GM12878 (cell line): ENCODE results near the gene ITGA11. TPM values are rescaled to one million over a fixed set of nuclear protein-coding genes. Genes with fewer than 3 reads are reported as not detected.

Experiments
- ATAC-seq: fragments of 200-7000 bp; cut with Tn5 transposase; 3 replicates; pipeline ENCODE4 v1.9.1; 2020; ENCODE audit warnings: mild to moderate bottlenecking, moderate library complexity
- BruUV-seq: library from RNA; stranded (reverse); fragments of 400-500 nt; replicated peaks from 2 replicates; lab custom pipeline; 2021; lab: Mats Ljungman, UMichigan
- CTCF ChIA-PET: fragments of 300-600 bp; sonication (Branson Sonifier 250); formaldehyde crosslinking; extraction: SDS; loops from one replicate; lab custom pipeline; 2021; ENCODE audit warnings: inconsistent platforms; lab: Yijun Ruan, JAX
- POLR2A ChIA-PET: fragments of 350-600 bp; formaldehyde crosslinking; extraction: SDS; loops from one replicate; lab custom pipeline; 2021; ENCODE audit warnings: inconsistent platforms; lab: Charles Lee
- RAD21 ChIA-PET: fragments of 300-600 bp; sonication (Branson Sonifier 250); formaldehyde crosslinking; loops from one replicate; lab custom pipeline; 2023; ENCODE audit warnings: antibody characterized with exemption; ENCODE audit not compliant: unreplicated experiment; lab: Charles Lee
- SMC1A ChIA-PET: fragments of 300-600 bp; sonication (Branson Sonifier 250); formaldehyde crosslinking; loops from one replicate; lab custom pipeline; 2023; ENCODE audit not compliant: unreplicated experiment, uncharacterized antibody; lab: Charles Lee
- DNase-seq: peaks from one replicate; pipeline ENCODE4 v3.0.0-alpha.2; 2011; ENCODE audit warnings: low read depth, low spot score
- FAIRE-seq: peaks from 3 replicates; lab custom pipeline; 2011; peaks lifted over from hg19 to GRCh38; lab: Jason Lieb, UNC
- H2AFZ ChIP-seq: 2 replicates; pipeline ENCODE4 v1.6.0; 2011; ENCODE audit warnings: low read depth, low read length, control low read depth; ENCODE audit not compliant: control insufficient read depth
- H3K27ac ChIP-seq: 2 replicates; pipeline ENCODE4 v1.5.1; 2011; ENCODE audit warnings: control low read depth; ENCODE audit not compliant: control insufficient read depth, insufficient read depth
- H3K27me3 ChIP-seq, 2 experiments: replicated peaks in 1 of 2; 2 replicates each; pipeline versions ENCODE4 v1.6.0 to v1.6.1; 2011; ENCODE audit warnings: low read length in 1 of 2; ENCODE audit not compliant: control insufficient read depth in 2 of 2, insufficient read depth in 2 of 2
- H3K36me3 ChIP-seq, 2 experiments: 2 replicates each; pipeline ENCODE4 v1.5.1; 2011; ENCODE audit warnings: low read length in 1 of 2; ENCODE audit not compliant: control insufficient read depth in 2 of 2, insufficient read depth in 2 of 2
- H3K4me1 ChIP-seq: 2 replicates; pipeline ENCODE4 v1.6.1; 2011; ENCODE audit warnings: mild to moderate bottlenecking, low read length, moderate library complexity, mixed read lengths; ENCODE audit not compliant: control insufficient read depth, insufficient read depth
- H3K4me2 ChIP-seq: 2 replicates; pipeline ENCODE4 v1.6.0; 2011; ENCODE audit warnings: control low read depth; ENCODE audit not compliant: control insufficient read depth, insufficient read depth
- H3K4me3 ChIP-seq: fragments of 200-600 bp; sonication (generic); 2 replicates; pipeline ENCODE4 v1.5.1; 2016
- H3K79me2 ChIP-seq: 2 replicates; pipeline ENCODE4 v1.6.0; 2011; ENCODE audit warnings: low read length; ENCODE audit not compliant: control insufficient read depth, insufficient read depth
- H3K9ac ChIP-seq: 2 replicates; pipeline ENCODE4 v1.8.0; 2011; ENCODE audit warnings: low read length, control low read depth, mixed read lengths; ENCODE audit not compliant: control insufficient read depth, insufficient read depth
- H3K9me3 ChIP-seq: replicated peaks from 3 replicates; pipeline ENCODE4 v1.5.1; 2011; ENCODE audit warnings: mild to moderate bottlenecking, low read length; ENCODE audit not compliant: control insufficient read depth, insufficient read depth
- H4K20me1 ChIP-seq: 2 replicates; pipeline ENCODE4 v1.6.0; 2011; ENCODE audit not compliant: control insufficient read depth, insufficient read depth
- BCL11A ChIP-seq: IDR thresholded peaks from 2 replicates; pipeline ENCODE4 v1.6.1; 2011; ENCODE audit warnings: low read depth, low read length
- CEBPZ ChIP-seq: fragments of 150-350 bp; IDR thresholded peaks from 2 replicates; pipeline ENCODE4 v1.6.1; 2016; ENCODE audit warnings: low read depth, low read length
- E2F8 ChIP-seq: fragments of 450-650 bp; IDR thresholded peaks from 2 replicates; pipeline ENCODE4 v1.6.1; 2018; ENCODE audit warnings: mild to moderate bottlenecking, low read depth, moderate library complexity; ENCODE audit not compliant: partially characterized antibody
- EED ChIP-seq: sonication (generic); IDR thresholded peaks from 2 replicates; pipeline ENCODE4 v1.6.1; 2016; ENCODE audit warnings: antibody characterized with exemption, low read depth
- HDGF ChIP-seq: fragments of 450-650 bp; IDR thresholded peaks from 2 replicates; pipeline ENCODE4 v1.6.1; 2016; ENCODE audit warnings: antibody characterized with exemption
- IKZF1 ChIP-seq: fragments of 450-650 bp; conservative IDR thresholded peaks from 2 replicates; pipeline ENCODE4 v1.6.1; 2017; ENCODE audit warnings: antibody characterized with exemption, mild to moderate bottlenecking
- MYB ChIP-seq: fragments of 150-350 bp; IDR thresholded peaks from 2 replicates; pipeline ENCODE4 v1.6.1; 2014; ENCODE audit warnings: mild to moderate bottlenecking, low read depth, low read length, borderline replicate concordance
- NFXL1 ChIP-seq: fragments of 450-650 bp; IDR thresholded peaks from 2 replicates; pipeline ENCODE4 v1.6.1; 2017; ENCODE audit warnings: antibody characterized with exemption, mild to moderate bottlenecking, borderline replicate concordance
- PAX5 ChIP-seq: IDR thresholded peaks from 2 replicates; pipeline ENCODE4 v1.6.1; 2011; ENCODE audit warnings: low read depth, low read length, borderline replicate concordance
- POLR2A ChIP-seq: IDR thresholded peaks from 2 replicates; pipeline ENCODE4 v1.6.1; 2011; ENCODE audit warnings: low read depth, mild to moderate bottlenecking, low read length
- SKIL ChIP-seq: fragments of 450-650 bp; IDR thresholded peaks from 2 replicates; pipeline ENCODE4 v1.6.1; 2017; ENCODE audit warnings: mild to moderate bottlenecking, low read depth, inconsistent platforms; ENCODE audit not compliant: poor library complexity, severe bottlenecking
- STAT1 ChIP-seq: fragments of 450-650 bp; conservative IDR thresholded peaks from 2 replicates; pipeline ENCODE4 v1.6.1; 2014; ENCODE audit warnings: antibody characterized with exemption, mild to moderate bottlenecking
- ZBTB4 ChIP-seq: fragments of 450-650 bp; formaldehyde crosslinking; IDR thresholded peaks from 2 replicates; pipeline ENCODE4 v1.4.0; 2022; ENCODE audit warnings: mild to moderate bottlenecking, moderate library complexity
- ZNF207 ChIP-seq: fragments of 450-650 bp; IDR thresholded peaks from 2 replicates; pipeline ENCODE4 v1.6.1; 2014; ENCODE audit warnings: antibody characterized with exemption, mild to moderate bottlenecking, borderline replicate concordance
- ZSCAN29 ChIP-seq: fragments of 450-650 bp; IDR thresholded peaks from 2 replicates; pipeline ENCODE4 v1.6.1; 2017; ENCODE audit warnings: mild to moderate bottlenecking, moderate library complexity
- WGBS: methylation state at CpG from one replicate; pipeline ENCODE4 v1.1.6; 2016; ENCODE audit warnings: low lambda C conversion rate; ENCODE audit not compliant: insufficient replicate concordance, insufficient coverage; ENCODE audit errors: missing lambda C conversion rate; 5-methylcytosine and 5-hydroxymethylcytosine counted together
- in situ Hi-C: fragments of 300-500 bp; cut with MboI; formaldehyde crosslinking; loops from 9 replicates; pipeline ENCODE4 v1.14.3; 2018; ENCODE audit warnings: mixed read lengths
- intact Hi-C: fragments of 100-400 bp; cut with micrococcal nuclease; formaldehyde crosslinking; loops from one replicate; pipeline ENCODE4 v1.14.2; 2022; ENCODE audit not compliant: unreplicated experiment
- polyA plus RNA-seq, 11 experiments: library from polyadenylated mRNA; depleted of rRNA in 4 of 11; unstranded in 6 of 11; stranded (reverse) in 5 of 11; fragments of >200 nt; fragmentation: Nextera tagmentation in 4 of 11; fragmentation: Illumina TruSeq in 1 of 11; extraction: Ambion mirVana in 4 of 11; extraction: Trizol in 1 of 11; gene quantifications; 1 replicate in 1 of 11; 2 replicates in 10 of 11; pipeline versions ENCODE4 v1.2.1 to v1.2.3, GENCODE V29; 2011 to 2016; ENCODE audit warnings: inconsistent platforms in 2 of 11, missing spikeins in 2 of 11, low read depth in 1 of 11
- total RNA-seq, 4 experiments: library from RNA; depleted of rRNA in 3 of 4; stranded (reverse); fragments of >200 nt in 3 of 4; fragmentation: Illumina TruSeq in 1 of 4; extraction: Trizol in 1 of 4; gene quantifications; 2 replicates each; pipeline versions ENCODE4 v1.2.1 to v1.2.3, GENCODE V29; 2013 to 2021

ITGA11 gene
- total and polyA plus RNA-seq, 10 of the 15 experiments (the other 5 are each of a cell fraction or from before 2014, with no cell fraction given): under 0.01 to 0.36 (median 0.13) TPM; not detected in 1

GRCh38 chr15:68427963-68428362, 4.0 kb downstream of the ITGA11 start:
- Histone ChIP-seq H3K36me3 (no peaks in the 10 kb centered on the region), H2AFZ (no peak overlapping the region), H3K27me3 (peaks cover 11 to 13% of the 10 kb centered on the region in 2 experiments), H3K79me2 (no peaks in the 10 kb centered on the region), H3K9me3 (no peaks in the 10 kb centered on the region), H3K4me3 (no peak overlapping the region), H3K4me1 (no peaks in the 10 kb centered on the region), H3K9ac (no peak overlapping the region), H3K27ac (no peak overlapping the region), H3K4me2 (no peak overlapping the region), H4K20me1 (no peaks in the 10 kb centered on the region)
- SMC1A ChIA-PET: no interaction called here
- ATAC-seq (no peak), DNase-seq (no peak), FAIRE-seq (no peak)
- CTCF ChIA-PET: no interaction called here
- POLR2A ChIA-PET: no interaction called here
- 6% methylated on average over 1 of the region's 1 CpG for WGBS
- intact Hi-C loops (no loop called here), in situ Hi-C loops (no loop called here)
- no TSS peak for BruUV-seq
- RAD21 ChIA-PET: no interaction called here
- TF ChIP-seq STAT1 (no peak), POLR2A (no peak), MYB (no peak), E2F8 (no peak), IKZF1 (no peak), ZBTB4 (CRISPR knock-in tag) (no peak), BCL11A (no peak), NFXL1 (no peak), EED (no peak), HDGF (no peak), PAX5 (no peak), ZNF207 (no peak), ZSCAN29 (no peak), CEBPZ (no peak), SKIL (no peak)
